Measurements from ENCODE around the gene MIDN. TPM values are rescaled to one million over a fixed set of nuclear protein-coding genes. Genes with fewer than 3 reads are reported as not detected.

The MIDN gene
- total RNA-seq, 1 experiment from 2014 or later: 286 TPM

DNA sequence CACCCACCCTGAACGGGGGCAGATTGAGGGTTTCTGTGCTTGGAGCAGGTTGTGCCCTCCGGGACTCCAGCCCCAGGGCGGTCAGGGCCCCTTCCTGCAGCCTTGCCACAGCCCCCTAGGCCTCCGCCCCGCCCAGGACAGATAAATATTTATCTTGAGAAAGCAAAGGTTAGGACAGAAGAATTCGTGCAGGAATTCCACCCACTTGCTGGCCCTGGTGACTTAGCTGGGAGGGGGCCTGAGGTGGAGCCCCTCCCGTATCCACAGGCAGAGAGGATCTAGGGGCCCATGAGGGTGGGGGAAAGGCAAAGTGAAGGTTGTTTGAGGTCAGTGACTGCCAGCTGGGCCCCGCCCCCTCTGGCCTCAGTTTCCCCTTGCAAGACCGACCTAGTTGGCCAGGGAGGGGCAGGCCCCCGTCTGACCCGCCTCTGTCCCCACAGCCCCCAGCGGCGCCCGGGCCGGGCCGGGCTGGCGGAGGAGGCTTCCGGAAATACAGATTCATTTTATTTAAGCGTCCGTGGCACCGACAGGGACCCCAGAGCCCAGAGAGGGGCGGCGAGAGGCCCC is 5.2 kb downstream of the MIDN start:
- Histone ChIP-seq H2BK20ac (ENCODE audit: low read depth, low read length, poor library complexity, severe bottlenecking) (no peak overlapping the region), H3K9me3 (ENCODE audit: control insufficient read depth, low read depth, low read length) (no peaks in the 10 kb centered on the region), H2BK120ac (ENCODE audit: low read depth, low read length, poor library complexity, severe bottlenecking) (no peak overlapping the region), H3K4me1 (ENCODE audit: insufficient read depth, low read length) (no peaks in the 10 kb centered on the region; the same call in 1 of the 2 replicates), H4K5ac (ENCODE audit: insufficient read length, low read depth, low read length) (no peak overlapping the region), H4K91ac (ENCODE audit: insufficient read length, low read depth, low read length) (no peak overlapping the region), H3T11ph (ENCODE audit: low read length) (no peak overlapping the region), H3K18ac (ENCODE audit: insufficient read length, low read depth, low read length) (no peak overlapping the region), H3K79me1 (ENCODE audit: insufficient read depth, low read depth, low read length, poor library complexity, severe bottlenecking) (no peaks in the 10 kb centered on the region), H3K56ac (ENCODE audit: insufficient read length, low read depth, low read length) (no peak overlapping the region), H3K23me2 (ENCODE audit: insufficient read length, low read depth, low read length, poor library complexity, severe bottlenecking) (peaks cover 12% of the 10 kb centered on the region), H3K27ac (ENCODE audit: insufficient read length, low read depth, low read length) (no peak overlapping the region), H2BK5ac (ENCODE audit: insufficient read length, low read length) (no peak overlapping the region), H3K14ac (ENCODE audit: insufficient read depth, low read length) (no peak overlapping the region), H3K4me2 (ENCODE audit: insufficient read depth, insufficient read length, low read length) (no peak overlapping the region), H3K79me2 (ENCODE audit: insufficient read depth, low read length) (peaks cover 11% of the 10 kb centered on the region; the same call in 1 of the 2 replicates), H2BK15ac (ENCODE audit: low read depth, low read length) (no peak overlapping the region), H4K20me1 (ENCODE audit: control insufficient read depth, insufficient read depth, insufficient read length) (no peaks in the 10 kb centered on the region), H3K23ac (ENCODE audit: insufficient read length, low read depth, low read length) (no peak overlapping the region), H2BK12ac (ENCODE audit: insufficient read length, low read depth, low read length) (no peak overlapping the region), H3K9ac (ENCODE audit: extremely low read depth, insufficient read length, low read length) (no peak overlapping the region), H4K8ac (replicated peaks; ENCODE audit: insufficient read length, low read depth, low read length) (no peak overlapping the region), H3K4ac (ENCODE audit: low read depth, low read length) (no peak overlapping the region), H2AFZ (ENCODE audit: low read length) (no peak overlapping the region), H3K27me3 (ENCODE audit: insufficient read depth, low read length) (no peaks in the 10 kb centered on the region), H2AK5ac (ENCODE audit: insufficient read length, low read length) (no peak overlapping the region)
- H3K4me3 Mint-ChIP-seq: 0 out of 5 replicates have a peak overlapping the region, but pooled peaks of 1 of the 2 experiments have one; percentile 32
- peak overlapping the region in 2 of 3 experiments; percentile 32 to 55; a peak in 1 of 7 replicates for H3K27ac Mint-ChIP-seq
- no CpG with 5 or more reads among the region's 23 CpGs for WGBS (ENCODE audit: extremely low coverage, insufficient read length, low lambda C conversion rate)
- no peaks in the 10 kb centered on the region; a peak in 1 of 5 replicates for H3K9me3 Mint-ChIP-seq
- peaks cover 25 to 64% (median 51%) of the 10 kb centered on the region in 3 experiments; a peak in 6 of 7 replicates for H3K36me3 Mint-ChIP-seq (ENCODE audit: insufficient read depth in 1 of 3, low read depth in 3 of 3)
- no peak for DNase-seq
- H3K4me1 Mint-ChIP-seq: peaks cover 13 to 29% of the 10 kb centered on the region in 2 experiments
- H3K27me3 Mint-ChIP-seq (ENCODE audit: low read depth): no peaks in the 10 kb centered on the region
- TF ChIP-seq CTCF (conservative IDR thresholded peaks at IDR 0.05): no peak

Measured in H9 (cell line).